ENCODE results near the gene SLC10A3.

GRCh38 chrX:154468217-154468616 is 22.2 kb downstream of the SLC10A3 start:
- TF ChIP-seq L3MBTL2 (conservative IDR thresholded peaks at IDR 0.05): no peak
- TF ChIP-seq NFRKB (IDR thresholded peaks at IDR 0.05): no peak

Measured in HEK293T (cell line).